Fibroblast of lung (primary cell): ENCODE data around the gene SRC. TPM values are rescaled to one million over a fixed set of nuclear protein-coding genes. Genes with fewer than 3 reads are reported as not detected.

ENCODE experiments used
- DNase-seq, 2 donors: peaks; one replicate each; pipeline versions ENCODE4 v3.0.0 to v3.0.0-alpha.2; 2010; ENCODE audit warnings: low read depth in 2 of 2
- H2AFZ ChIP-seq: 2 replicates; pipeline ENCODE4 v1.5.1; 2012; ENCODE audit warnings: low read length, control low read depth, inconsistent platforms
- H3K27ac ChIP-seq: 2 replicates; pipeline ENCODE4 v1.5.1; 2011; ENCODE audit warnings: low read length, control low read depth; ENCODE audit not compliant: insufficient read depth
- H3K27me3 ChIP-seq: 2 replicates; pipeline ENCODE4 v1.5.1; 2011; ENCODE audit warnings: mild to moderate bottlenecking, low read length; ENCODE audit not compliant: control insufficient read depth, insufficient read depth
- H3K36me3 ChIP-seq: 2 replicates; pipeline ENCODE4 v1.5.1; 2011; ENCODE audit warnings: low read length; ENCODE audit not compliant: control insufficient read depth, insufficient read depth
- H3K4me1 ChIP-seq: 2 replicates; pipeline ENCODE4 v1.5.1; 2011; ENCODE audit warnings: low read length; ENCODE audit not compliant: control insufficient read depth, insufficient read depth; ENCODE audit errors: extremely low read depth
- H3K4me2 ChIP-seq: 2 replicates; pipeline ENCODE4 v1.5.1; 2011; ENCODE audit warnings: low read length, control low read depth; ENCODE audit not compliant: insufficient read depth; ENCODE audit errors: extremely low read depth
- H3K4me3 ChIP-seq, 4 experiments: fragments of 200-600 bp in 1 of 4; sonication (generic) in 1 of 4; replicated peaks in 1 of 4; 2 replicates each; pipeline ENCODE4 v1.5.1; 2011 to 2016; ENCODE audit warnings: low read length in 4 of 4, low read depth in 3 of 4, mild to moderate bottlenecking in 3 of 4, control low read depth in 2 of 4, inconsistent platforms in 1 of 4, mixed read lengths in 1 of 4; ENCODE audit not compliant: insufficient read depth in 1 of 4; ENCODE audit errors: control extremely low read depth in 1 of 4
- H3K79me2 ChIP-seq: 2 replicates; pipeline ENCODE4 v1.5.1; 2012; ENCODE audit warnings: mild to moderate bottlenecking, low read length, inconsistent platforms; ENCODE audit not compliant: control insufficient read depth, insufficient read depth
- H3K9ac ChIP-seq: 2 replicates; pipeline ENCODE4 v1.5.1; 2011; ENCODE audit warnings: mild to moderate bottlenecking, low read length, control low read depth; ENCODE audit not compliant: insufficient read depth
- H3K9me3 ChIP-seq: 2 replicates; pipeline ENCODE4 v1.5.1; 2012; ENCODE audit warnings: low read depth, low read length; ENCODE audit not compliant: control insufficient read depth, insufficient read depth
- H4K20me1 ChIP-seq: 2 replicates; pipeline ENCODE4 v1.5.1; 2011; ENCODE audit warnings: low read length; ENCODE audit not compliant: control insufficient read depth, insufficient read depth; ENCODE audit errors: extremely low read depth
- CTCF ChIP-seq, 2 donors: IDR thresholded peaks in 1 of 2; conservative IDR thresholded peaks in 1 of 2; 1 replicate in 1 of 2; 2 replicates in 1 of 2; pipeline ENCODE4 v1.5.1; 2011 to 2012; ENCODE audit warnings: low read length in 2 of 2, control low read depth in 1 of 2, inconsistent platforms in 1 of 2, low read depth in 1 of 2, mild to moderate bottlenecking in 1 of 2
- EZH2 ChIP-seq: IDR thresholded peaks from 2 replicates; pipeline ENCODE4 v1.5.1; 2012; ENCODE audit warnings: low read length, control low read depth, mild to moderate bottlenecking; ENCODE audit errors: missing control alignments
- polyA plus RNA-seq, 2 donors: library from polyadenylated mRNA; depleted of rRNA in 1 of 2; stranded (reverse) in 1 of 2; unstranded in 1 of 2; fragments of >200 nt; gene quantifications; 2 replicates each; pipeline ENCODE4 v1.2.1, GENCODE V29; 2011 to 2012; ENCODE audit warnings: missing spikeins in 1 of 2
- total RNA-seq: library from RNA; depleted of rRNA; stranded (reverse); fragments of >200 nt; gene quantifications from 2 replicates; pipeline ENCODE4 v1.2.1, GENCODE V29; 2014

Gene SRC
- total and polyA plus RNA-seq, 2 donors (not counting 1 experiment from before 2014, with no cell fraction given): 17.8 to 20.3 TPM

- Histone ChIP-seq H4K20me1 (no peaks in the 10 kb centered on the region), H3K27me3 (peaks cover 11% of the 10 kb centered on the region), H3K4me3 (no peak overlapping the region), H3K4me2 (no peak overlapping the region), H2AFZ (no peak overlapping the region), H3K79me2 (no peaks in the 10 kb centered on the region), H3K36me3 (no peaks in the 10 kb centered on the region), H3K9ac (no peak overlapping the region), H3K9me3 (no peaks in the 10 kb centered on the region), H3K4me1 (no peaks in the 10 kb centered on the region), H3K27ac (no peak overlapping the region)
- TF ChIP-seq EZH2 (no peak), CTCF (conservative IDR thresholded peaks at IDR 0.05 in 1 of 2, IDR thresholded peaks at IDR 0.05 in 1 of 2; ENCODE audit: low read depth in 1 of 2, low read length in 2 of 2) (no peak)
- DNase-seq: no peak
These were observed 101.7 kb downstream of the SRC start for GRCh38 chr20:37447688-37448087.

GRCh38 chr20:37449276-37449675 lies 103.3 kb downstream of the SRC start:
- TF ChIP-seq CTCF (conservative IDR thresholded peaks at IDR 0.05 in 1 of 2, IDR thresholded peaks at IDR 0.05 in 1 of 2; ENCODE audit: low read depth in 1 of 2, low read length in 2 of 2): no peak
- no peak for TF ChIP-seq EZH2
- no peaks in the 10 kb centered on the region for H3K79me2 ChIP-seq
- no peak overlapping the region for H3K4me3 ChIP-seq
- H4K20me1 ChIP-seq: no peaks in the 10 kb centered on the region
- DNase-seq: no peak
- no peaks in the 10 kb centered on the region for H3K36me3 ChIP-seq
- H3K4me1 ChIP-seq: no peaks in the 10 kb centered on the region
- no peak overlapping the region for H3K4me2 ChIP-seq
- H3K9me3 ChIP-seq: no peaks in the 10 kb centered on the region
- H3K27ac ChIP-seq: no peak overlapping the region
- peaks cover 9% of the 10 kb centered on the region for H3K27me3 ChIP-seq
- H2AFZ ChIP-seq: no peak overlapping the region
- H3K9ac ChIP-seq: no peak overlapping the region

- H3K36me3 ChIP-seq: no peaks in the 10 kb centered on the region
- no peak overlapping the region for H2AFZ ChIP-seq
- H3K4me3 ChIP-seq: no peak overlapping the region
- peaks cover 10% of the 10 kb centered on the region for H3K27me3 ChIP-seq
- H4K20me1 ChIP-seq: no peaks in the 10 kb centered on the region
- no peaks in the 10 kb centered on the region for H3K4me1 ChIP-seq
- no peak overlapping the region for H3K4me2 ChIP-seq
- H3K79me2 ChIP-seq: no peaks in the 10 kb centered on the region
- H3K9me3 ChIP-seq: no peaks in the 10 kb centered on the region
- no peak overlapping the region for H3K9ac ChIP-seq
- DNase-seq: no peak
- TF ChIP-seq EZH2 (no peak), CTCF (conservative IDR thresholded peaks at IDR 0.05 in 1 of 2, IDR thresholded peaks at IDR 0.05 in 1 of 2; ENCODE audit: low read depth in 1 of 2, low read length in 2 of 2) (no peak)
- H3K27ac ChIP-seq: no peak overlapping the region
These were observed 104.4 kb downstream of the SRC start for GRCh38 chr20:37450344-37450743.
